ENCODE results near the gene ST6GALNAC5.
"Not testable (repeated sequence)": the region's sequence is repeated elsewhere in the genome, so short reads cannot be mapped to it uniquely, and the experiment has no call there.

The ST6GALNAC5 gene
- long read RNA-seq, donor 1, partial matches to known transcripts, result 0 of 2 reads
- long read RNA-seq, donor 1, other reads (novel, unspliced or antisense), result 0 of 2 reads
- long read RNA-seq, donor 2, result 0 reads
- long read RNA-seq, donor 3, partial matches to known transcripts, result 0 of 2 reads
- long read RNA-seq, donor 3, other reads (novel, unspliced or antisense), result 0 of 2 reads
- long read RNA-seq, donor 4, partial matches to known transcripts, result 0 of 1 reads
- long read RNA-seq, donor 4, other reads (novel, unspliced or antisense), result 0 of 1 reads
- long read RNA-seq, donor 5, result 0 reads
- long read RNA-seq, donor 6, partial matches to known transcripts, result 0 of 1 reads
- long read RNA-seq, donor 6, other reads (novel, unspliced or antisense), result 0 of 1 reads
- long read RNA-seq, donor 7, partial matches to known transcripts, result 0 of 4 reads
- long read RNA-seq, donor 7, other reads (novel, unspliced or antisense), result 0 of 4 reads
- long read RNA-seq, donor 8, partial matches to known transcripts, result 0 of 2 reads
- long read RNA-seq, donor 8, other reads (novel, unspliced or antisense), result 0 of 2 reads

- DNase-seq, result peak; percentile 76
Observed at GRCh38 chr1:76867342-76868130, at the start of gene ST6GALNAC5. ST6GALNAC5 (plus strand) TSS chr1:76867480.

GRCh38 chr1:76820028-76820427, 47.3 kb upstream of the ST6GALNAC5 start:
- no peak for DNase-seq

GRCh38 chr1:76822961-76823360, 44.3 kb upstream of the ST6GALNAC5 start:
- not testable (repeated sequence) for DNase-seq

- no peak for DNase-seq
Observed at GRCh38 chr1:76824106-76824505, 43.2 kb upstream of the ST6GALNAC5 start.

GRCh38 chr1:76826072-76826845, 41.0 kb upstream of the ST6GALNAC5 start:
- no peak for DNase-seq

- no peak for DNase-seq
Observed at GRCh38 chr1:76827066-76827465, 40.2 kb upstream of the ST6GALNAC5 start.

- no peak for DNase-seq
Observed at GRCh38 chr1:76830373-76830772, 36.9 kb upstream of the ST6GALNAC5 start.

- no peak for DNase-seq
Observed at GRCh38 chr1:76832521-76832920, 34.8 kb upstream of the ST6GALNAC5 start.

- DNase-seq, result no peak
Observed at GRCh38 chr1:76833151-76833550, 34.1 kb upstream of the ST6GALNAC5 start.

- DNase-seq, result no peak
Observed at GRCh38 chr1:76833856-76834255, 33.4 kb upstream of the ST6GALNAC5 start.

- no peak for DNase-seq
Observed at GRCh38 chr1:76835203-76835602, 32.1 kb upstream of the ST6GALNAC5 start.

- no peak for DNase-seq
Observed at GRCh38 chr1:76840278-76840677, 27.0 kb upstream of the ST6GALNAC5 start.

- DNase-seq, result no peak
Observed at GRCh38 chr1:76841460-76841859, 25.8 kb upstream of the ST6GALNAC5 start.

GRCh38 chr1:76843821-76844464, 23.3 kb upstream of the ST6GALNAC5 start:
- DNase-seq, result no peak

- no peak for DNase-seq
Observed at GRCh38 chr1:76854255-76854654, 13.0 kb upstream of the ST6GALNAC5 start.

GRCh38 chr1:76856104-76856503, 11.2 kb upstream of the ST6GALNAC5 start:
- DNase-seq, result no peak

GRCh38 chr1:76857138-76857537, 10.1 kb upstream of the ST6GALNAC5 start:
- DNase-seq, result no peak

GRCh38 chr1:76857973-76858372, 9.3 kb upstream of the ST6GALNAC5 start:
- no peak for DNase-seq

GRCh38 chr1:76861149-76861548, 6.1 kb upstream of the ST6GALNAC5 start:
- DNase-seq, result no peak

GRCh38 chr1:76862447-76862846, 4.8 kb upstream of the ST6GALNAC5 start:
- DNase-seq, result no peak

GRCh38 chr1:76864383-76864782, 2.9 kb upstream of the ST6GALNAC5 start:
- no peak for DNase-seq
